Measurements from ENCODE around the gene MYZAP.

MYZAP gene

GRCh38 chr15:57665939-57666338 is 74.2 kb downstream of the MYZAP start:
- DNase-seq: no peak

GRCh38 chr15:57667171-57667849 is 75.6 kb downstream of the MYZAP start:
- DNase-seq: no peak

- no peak for DNase-seq
Measured at GRCh38 chr15:57668016-57668415, 76.3 kb downstream of the MYZAP start.

DNA sequence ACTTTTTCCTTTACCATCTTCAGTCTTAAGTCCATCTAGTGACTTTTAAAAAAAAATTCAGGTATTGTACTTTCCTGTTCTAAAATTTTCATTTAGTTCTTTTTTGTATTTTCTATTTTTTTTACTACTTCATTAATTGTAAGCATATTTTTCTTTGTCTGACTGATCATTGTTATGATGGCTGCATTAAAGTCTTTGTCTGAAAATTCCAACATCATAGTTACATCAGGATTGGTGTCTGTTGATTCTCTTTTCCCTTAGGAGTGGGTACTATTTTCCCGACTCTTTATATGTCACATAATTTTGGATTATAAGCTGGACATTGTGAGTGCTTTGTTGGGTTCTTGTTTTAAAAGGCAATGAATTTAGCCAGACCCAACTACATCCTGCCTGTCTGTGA is 79.9 kb downstream of the MYZAP start:
- no peak for DNase-seq

DNA sequence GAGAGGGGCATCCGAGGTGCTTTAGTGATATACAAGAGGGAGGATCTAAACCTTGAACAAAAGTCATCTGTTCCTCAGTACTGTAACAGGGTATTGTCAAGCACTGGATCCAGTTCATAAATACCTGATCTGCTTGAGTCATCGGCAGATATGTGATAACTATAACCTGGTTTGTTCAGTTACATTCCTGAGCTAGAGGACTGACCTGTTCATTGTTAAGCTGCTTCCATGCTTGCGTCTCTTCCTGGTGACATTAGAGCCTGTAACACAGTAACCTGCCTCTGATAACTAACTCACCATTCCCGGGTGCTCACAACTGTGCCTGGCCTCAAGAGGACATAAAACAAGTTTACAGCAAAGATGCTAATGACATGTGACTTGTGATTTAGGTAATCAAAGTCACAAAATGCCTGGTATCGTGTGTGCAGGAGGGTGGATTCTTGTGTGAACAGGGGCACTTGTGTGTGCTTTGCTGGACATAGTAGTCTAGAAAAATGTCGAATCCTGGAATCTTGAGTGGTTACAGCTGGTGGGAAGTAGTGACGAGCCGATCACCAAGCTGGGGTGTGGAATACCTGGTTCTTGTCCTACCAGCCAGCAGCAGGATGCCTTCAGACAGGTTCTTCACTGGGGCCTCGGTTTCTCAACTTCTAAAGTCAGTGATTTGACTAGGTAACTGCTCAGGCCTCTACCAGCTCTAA is 83.9 kb downstream of the MYZAP start:
- no peak for DNase-seq

GRCh38 chr15:57676585-57676984 is 84.9 kb downstream of the MYZAP start:
- no peak for DNase-seq

DNA sequence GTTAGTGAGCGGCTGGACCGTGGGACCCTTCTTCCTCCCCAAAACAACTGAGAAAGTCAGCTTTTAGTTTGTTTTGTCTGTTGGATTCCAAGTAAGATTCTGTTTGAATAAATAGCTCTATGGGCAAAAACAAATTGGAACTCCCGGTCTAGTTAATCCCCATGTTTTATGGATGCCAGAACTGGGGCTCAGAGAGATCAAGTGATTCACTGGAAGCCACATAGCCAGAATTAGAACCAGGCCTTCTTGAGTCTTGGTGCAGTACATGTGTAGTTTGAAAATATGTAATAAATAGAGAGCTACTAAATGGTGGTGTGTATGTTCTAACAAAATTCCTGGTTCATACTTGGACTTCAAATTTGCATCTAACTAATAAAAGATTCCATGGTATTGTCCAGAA is 85.5 kb downstream of the MYZAP start:
- DNase-seq: no peak

- no peak for DNase-seq
Measured at GRCh38 chr15:57680021-57680420, 88.3 kb downstream of the MYZAP start.

DNA sequence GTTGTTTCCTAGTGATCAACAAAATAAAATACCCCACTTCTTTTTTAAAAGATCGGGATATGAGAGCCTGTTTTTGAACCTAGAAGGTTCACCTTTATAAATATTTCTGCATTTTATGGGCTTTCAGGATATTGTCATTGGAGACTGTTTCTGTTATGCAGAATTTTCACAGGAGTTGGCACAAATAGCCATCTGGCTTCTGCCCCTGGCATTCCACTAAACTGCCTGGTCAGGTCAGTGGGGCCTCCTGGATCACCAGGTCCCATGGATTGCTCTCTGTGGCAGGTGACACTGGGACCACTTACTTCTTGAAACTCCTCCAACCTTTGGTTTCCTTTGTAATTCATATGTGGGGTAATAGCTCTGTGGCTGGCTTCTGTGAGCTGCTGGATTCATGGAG is 89.3 kb downstream of the MYZAP start:
- DNase-seq: no peak

GRCh38 chr15:57683481-57683880 is 91.8 kb downstream of the MYZAP start:
- no peak for DNase-seq

DNA sequence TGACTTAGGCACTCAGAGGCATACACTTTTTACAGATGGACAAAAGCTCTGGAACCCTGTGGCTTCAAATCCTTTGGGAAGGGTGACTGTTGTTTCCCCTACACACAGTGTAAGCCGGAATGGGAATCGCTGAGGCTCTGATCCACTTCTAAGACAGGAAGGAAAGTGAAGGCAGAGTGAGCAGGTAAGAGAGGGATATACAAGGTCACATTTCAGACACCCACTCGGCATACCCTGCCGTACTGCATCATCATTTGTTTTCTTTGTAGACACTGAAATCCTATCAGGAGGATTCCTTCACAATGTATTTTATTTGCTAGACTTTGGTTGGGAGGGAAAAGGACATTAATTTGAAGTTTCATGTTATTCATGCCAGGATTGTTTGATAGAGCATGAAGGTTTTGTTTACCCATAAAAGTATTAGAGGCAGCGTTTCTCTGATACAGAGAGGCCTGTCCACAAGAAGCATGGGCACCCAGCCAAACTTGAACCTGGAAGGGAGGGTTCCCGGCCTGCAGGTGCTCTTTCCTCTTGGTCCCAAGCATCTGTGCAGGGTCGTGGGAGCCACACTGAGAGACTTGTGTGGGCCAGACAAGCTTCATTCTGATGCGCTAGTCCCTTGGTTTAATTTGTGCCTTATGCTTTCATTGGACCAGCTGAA is 92.9 kb downstream of the MYZAP start:
- no peak for DNase-seq

DNA sequence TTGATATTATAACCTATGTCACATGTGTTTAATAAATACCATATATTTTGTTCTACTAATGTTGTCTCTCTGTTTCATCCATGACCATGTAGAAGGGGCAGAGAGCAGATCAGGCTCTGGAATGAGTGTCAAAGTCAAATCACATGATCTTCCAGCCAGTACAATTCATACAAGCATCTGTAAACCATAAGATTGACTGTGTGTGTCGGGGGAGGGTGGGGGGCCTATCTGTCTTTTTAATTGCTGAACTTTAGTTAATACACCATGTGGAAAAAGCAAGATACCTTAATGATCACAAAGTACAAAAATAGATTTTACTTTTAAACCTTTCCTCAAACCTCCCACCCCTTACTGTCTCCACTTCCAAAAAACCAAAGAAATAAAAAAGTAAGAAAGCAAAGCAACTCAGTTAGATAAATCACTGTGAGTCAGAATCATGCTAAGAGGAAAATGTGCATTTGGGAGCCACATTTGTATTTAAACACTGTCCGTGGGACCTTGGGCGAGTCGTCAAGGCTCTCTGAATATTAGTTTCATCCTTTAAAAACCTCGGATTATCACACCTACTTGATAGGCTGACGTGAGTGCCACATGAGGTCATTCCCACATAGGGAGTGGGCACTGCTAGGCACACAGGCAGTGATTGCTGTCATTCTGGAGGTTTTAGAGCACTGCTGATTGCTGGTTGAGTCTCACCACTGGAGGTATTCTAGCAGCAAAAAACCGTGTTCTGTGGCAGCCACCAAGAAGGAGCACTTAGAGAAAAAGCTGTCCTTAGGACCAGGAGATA is 93.8 kb downstream of the MYZAP start:
- DNase-seq: no peak

DNA sequence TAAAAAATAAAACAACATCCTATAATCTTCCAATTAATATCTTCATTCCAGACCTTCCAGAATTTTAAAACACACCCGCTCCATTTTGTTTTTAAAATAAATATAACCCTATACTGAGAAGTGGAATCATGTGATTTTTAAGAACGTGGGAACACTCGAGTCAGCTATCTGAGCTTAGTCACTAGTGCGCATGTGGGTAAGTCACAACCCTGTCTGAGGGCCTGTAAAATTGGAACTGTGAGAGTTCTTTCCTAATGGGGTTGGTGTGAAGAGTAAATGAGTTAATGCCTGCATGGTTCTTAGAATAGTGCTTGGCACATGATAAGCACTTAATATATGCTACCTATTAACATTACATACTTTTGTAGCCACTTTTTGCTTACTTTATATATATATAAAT is 95.0 kb downstream of the MYZAP start:
- DNase-seq: no peak

DNA sequence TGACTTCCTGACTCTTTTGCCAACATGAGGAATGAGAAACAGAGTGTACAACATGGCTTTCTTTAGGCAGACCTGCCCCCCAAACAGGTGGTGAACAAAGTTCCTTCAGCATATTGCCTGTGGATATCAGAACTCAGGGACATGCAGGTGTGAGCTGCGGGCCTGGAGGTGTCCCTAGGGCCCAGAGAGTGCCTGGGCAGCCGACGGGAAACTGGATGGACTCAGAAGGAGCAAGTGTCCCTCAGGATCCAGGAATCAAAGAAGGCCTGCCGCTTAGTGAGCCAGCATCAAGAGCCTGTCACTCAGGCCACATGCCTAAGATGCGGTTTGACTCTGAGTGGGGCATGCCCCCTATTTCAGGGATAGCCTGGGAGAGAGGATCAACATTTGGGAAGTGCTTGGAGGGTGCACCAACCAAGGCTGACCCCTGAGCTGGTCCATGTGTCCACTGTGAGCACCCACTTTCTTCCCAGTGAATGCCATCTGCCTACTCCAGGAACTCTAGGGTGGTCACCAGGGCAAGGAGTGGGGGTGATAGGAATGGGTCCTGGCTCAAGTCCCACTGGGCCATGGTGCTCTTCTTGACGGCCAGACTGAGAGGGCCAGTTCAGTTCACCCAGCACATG is 98.8 kb downstream of the MYZAP start:
- DNase-seq: no peak

GRCh38 chr15:57691082-57691481 is 99.4 kb downstream of the MYZAP start:
- no peak for DNase-seq

DNA sequence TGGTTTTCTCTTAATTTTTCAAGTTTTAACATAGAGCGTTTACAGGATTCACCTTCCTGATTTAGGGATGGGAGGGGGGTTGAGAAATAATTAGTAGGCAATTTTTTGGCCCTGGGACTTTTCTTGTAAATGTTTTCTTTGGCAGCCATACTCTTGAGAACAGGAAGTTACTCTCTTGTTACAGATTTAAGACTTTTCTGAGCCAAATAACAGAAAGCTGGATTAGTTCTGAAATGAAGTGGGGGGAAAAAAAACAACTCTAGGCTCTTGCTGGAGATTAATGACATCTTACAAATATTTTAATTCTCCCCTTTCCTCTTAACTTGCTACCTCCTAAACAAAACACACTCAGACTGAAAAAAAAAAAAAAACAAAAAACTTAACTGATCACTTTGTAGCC is 101.0 kb downstream of the MYZAP start:
- no peak for DNase-seq

DNA sequence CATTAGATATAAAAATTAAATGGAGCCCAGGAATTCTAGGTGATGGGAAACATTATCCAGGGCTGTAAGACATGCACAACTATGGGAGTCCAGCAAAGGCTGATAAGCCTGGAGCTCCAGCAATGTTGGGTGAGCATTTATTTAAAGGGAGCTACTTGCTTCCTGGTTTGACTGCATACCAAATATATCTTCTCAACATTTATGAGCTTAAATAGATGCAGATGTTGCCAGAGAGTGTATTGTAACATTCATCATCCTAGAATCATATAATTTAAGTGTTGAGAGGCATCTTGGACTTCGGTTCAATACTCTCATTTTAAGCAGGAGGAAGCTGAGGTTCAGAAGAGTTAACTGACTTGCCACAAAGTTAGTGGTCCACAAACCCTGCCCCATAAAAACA is 102.6 kb downstream of the MYZAP start:
- no peak for DNase-seq

- no peak for DNase-seq
Measured at GRCh38 chr15:57696146-57696545, 104.4 kb downstream of the MYZAP start.

GRCh38 chr15:57697588-57697987 is 105.9 kb downstream of the MYZAP start:
- no peak for DNase-seq

DNA sequence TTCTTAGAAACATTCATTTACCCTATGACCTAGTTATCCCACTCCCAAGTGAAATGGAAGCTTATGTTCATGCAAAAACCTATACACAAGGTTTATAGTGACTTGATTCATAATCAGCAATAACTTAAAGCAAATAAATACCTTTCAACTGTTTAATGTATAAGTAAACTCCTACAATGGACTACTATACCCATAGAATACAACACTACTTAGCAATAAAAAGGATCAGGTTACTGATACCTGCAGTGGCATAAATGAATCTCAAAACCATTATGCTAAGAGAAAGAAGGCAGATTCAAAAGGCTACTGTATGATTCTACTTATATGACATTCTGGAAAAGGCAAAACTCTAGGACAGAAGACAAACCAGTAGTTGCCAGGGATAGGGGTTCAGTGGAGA is 106.5 kb downstream of the MYZAP start:
- DNase-seq: no peak

DNA sequence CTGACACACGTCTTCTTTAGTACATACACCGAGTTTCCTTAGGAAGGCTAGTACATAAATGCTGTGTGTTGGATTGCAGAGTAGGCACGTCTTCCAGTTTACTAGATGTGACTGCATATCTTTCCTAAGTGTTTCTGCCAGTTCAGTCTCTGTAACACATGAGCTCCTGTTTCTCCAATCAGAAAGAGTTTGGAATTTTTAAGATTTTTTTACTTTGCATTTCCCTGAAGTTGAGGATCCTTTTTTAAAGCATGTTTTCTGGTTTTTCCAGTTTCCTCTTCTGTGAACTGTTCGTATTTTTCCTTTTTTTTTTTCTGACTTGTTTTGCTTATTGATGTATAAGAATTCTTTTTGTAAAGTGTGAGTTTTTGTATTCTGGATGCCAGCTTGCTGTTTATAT is 107.3 kb downstream of the MYZAP start:
- DNase-seq: no peak

GRCh38 chr15:57703387-57703786 is 111.7 kb downstream of the MYZAP start:
- DNase-seq: no peak

GRCh38 chr15:57704441-57704840 is 112.7 kb downstream of the MYZAP start:
- no peak for DNase-seq

All from cortex of kidney (tissue), 1 donor.